Measurements from ENCODE around the gene C16orf74.

Gene C16orf74

DNA sequence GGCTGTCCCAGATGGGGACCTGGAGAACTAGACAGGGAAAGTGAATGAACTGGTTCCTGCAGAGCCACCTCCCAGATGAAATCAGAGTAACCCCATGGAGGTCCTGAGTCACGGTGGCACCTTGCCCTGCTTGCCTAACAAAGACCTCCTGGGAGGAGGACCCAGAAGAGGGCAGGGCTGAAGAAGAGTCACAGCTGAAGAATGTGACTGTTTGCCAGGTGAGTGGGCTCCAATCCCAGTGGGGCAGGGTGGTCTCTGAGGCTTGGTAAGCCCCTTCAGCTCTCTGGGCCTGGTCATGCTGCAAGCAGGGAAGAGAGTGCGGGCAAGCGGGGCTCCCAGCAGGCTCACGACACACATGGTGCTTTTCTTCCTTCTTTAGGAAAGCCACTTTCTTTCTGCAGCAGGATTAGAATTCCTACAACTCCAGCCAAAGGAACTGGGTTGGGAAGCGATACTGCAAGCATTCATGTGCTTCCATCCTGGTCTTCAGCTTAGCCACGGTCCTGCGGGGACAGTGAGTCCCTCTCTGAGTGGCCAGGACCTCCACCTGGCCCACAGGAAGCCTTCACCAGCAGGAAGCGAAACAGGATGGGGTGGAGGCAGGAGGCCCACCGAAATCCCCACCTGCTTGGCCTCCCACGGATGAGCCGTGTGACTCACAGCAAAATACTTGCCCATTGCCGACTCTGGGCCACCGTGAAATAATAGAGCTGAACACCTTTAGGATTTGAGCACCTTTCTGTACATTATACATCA, 4.3 kb downstream of the C16orf74 start:
- no peak for DNase-seq

DNA sequence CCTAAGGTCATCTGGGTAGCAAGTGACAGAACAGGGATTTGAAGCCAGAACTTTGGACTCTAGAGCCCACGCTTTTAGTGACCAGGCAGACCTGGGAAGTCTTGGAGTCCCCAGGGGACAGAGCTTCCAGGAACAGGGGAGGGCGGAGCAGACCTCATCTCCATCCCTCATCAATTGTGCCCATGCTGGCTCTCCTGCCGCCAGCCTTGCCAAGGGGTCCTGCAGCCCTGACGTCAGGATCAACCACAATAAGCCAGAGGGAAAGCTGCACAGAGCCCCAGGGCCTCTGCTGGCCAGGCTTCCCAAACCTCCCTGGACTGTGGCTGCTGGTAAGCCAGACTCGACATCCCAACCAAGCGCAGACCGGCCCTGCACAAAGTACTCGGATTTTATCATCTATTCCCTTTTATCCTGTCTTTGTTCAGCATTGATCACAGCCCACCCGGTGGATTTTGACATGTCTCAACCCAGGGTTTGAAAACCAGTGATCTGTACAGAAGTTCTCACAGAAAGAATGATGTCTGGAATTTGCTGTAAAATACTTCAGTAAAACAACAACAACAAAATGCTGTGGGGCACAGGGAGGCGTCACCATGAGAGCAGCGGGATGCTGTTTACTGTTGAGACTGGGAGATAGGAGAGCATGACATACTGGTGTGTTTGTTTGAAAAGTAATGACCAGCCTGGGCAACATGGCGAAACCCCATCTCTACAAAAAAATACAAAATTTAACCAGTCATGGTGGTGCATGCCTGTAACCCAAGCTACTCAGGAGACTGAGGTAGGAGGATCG, 11.8 kb downstream of the C16orf74 start:
- DNase-seq = no peak

DNA sequence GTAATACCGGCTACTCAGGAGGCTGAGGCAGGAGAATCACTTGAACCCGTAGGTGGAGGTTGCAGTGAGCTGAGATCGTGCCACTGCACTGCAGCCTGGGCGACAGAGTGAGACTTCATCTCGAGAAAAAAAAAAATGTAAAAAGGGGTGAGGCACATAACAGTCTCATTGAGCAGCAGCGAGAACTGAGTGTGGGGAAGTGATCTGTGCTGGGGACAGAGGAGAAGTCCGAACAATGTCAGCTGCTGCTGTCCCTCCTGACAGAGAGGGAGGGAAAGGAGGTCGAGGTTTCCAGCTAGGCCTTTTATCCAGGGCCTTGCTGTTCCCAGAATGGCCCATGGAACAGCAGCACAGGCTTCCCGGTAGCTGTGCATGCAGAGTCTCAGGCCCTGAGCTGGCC, 14.0 kb downstream of the C16orf74 start:
- DNase-seq = no peak

DNA sequence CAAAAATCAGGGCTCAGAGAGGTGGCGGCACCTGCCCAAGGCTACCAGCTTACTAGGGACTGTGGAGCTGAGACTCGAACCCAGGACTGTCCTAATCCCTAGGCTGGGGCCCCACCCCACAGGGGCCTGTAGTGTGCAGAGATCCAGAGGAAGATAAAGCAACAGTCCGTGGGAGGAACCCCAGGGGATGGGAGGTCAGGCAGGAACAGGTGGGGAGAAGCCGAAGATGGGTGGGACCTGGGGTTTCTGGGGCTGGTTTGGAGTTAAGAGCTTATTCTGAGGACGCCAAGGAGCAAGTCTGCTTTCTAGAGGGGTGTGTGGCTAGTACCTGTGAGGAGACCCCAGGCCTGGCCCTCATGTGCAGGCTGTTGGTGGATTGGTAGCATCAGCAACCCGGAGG, 14.9 kb downstream of the C16orf74 start:
- DNase-seq = no peak

DNA sequence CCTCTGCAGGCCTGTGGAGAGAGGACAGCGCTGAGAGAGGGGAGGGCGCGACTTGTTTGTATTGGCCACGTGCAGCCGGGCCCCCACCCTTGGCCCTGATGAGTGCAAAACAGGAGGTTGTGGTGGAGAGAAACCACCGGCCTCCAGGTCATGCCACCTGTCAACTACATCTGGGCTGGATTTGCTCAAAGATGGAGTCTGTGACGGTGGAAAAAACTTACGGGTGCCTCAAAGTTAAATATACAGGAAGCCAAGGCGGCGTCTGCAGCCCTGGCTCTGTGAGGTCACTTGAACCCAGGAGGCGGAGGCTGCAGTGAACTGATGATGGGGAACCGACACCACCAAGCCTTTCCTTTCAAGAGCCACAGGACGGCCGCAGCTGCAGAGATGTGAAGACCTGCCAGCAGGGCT, 15.7 kb downstream of the C16orf74 start:
- DNase-seq = peak; percentile 76

DNA sequence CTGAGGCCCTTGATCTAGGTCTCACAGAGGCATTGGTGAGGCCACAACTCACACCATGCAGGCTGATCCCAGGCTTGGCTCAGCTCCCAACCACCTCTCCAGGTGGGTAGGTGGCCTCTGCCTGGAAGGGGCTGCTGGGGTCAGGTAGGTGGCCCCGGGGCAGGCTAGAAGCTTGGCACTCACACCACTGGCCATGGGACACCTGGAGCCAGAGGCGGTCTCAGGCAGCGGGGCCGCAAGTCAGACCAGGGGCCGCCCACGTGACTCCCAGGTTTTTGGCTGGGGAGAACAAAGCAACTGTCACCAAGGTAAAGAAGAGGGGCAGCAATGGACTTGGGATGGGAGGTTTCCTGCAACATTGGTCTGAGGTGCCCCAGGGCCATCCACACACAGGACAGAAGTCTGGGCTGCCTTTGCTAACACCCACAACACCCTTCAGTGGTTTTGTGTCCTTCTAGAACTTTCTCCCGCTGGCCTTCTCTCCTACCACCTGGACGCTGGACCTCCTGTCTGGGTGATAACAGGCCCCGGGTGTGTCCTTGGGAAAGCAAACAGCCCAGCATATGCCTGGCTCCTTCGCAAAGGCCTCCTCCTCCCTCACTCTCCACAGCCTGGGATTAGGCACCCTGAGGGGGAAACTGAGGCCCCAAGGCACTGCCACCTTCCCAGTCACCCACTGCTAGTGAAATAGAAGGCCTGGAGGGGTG, 16.4 kb downstream of the C16orf74 start:
- no peak for DNase-seq

DNA sequence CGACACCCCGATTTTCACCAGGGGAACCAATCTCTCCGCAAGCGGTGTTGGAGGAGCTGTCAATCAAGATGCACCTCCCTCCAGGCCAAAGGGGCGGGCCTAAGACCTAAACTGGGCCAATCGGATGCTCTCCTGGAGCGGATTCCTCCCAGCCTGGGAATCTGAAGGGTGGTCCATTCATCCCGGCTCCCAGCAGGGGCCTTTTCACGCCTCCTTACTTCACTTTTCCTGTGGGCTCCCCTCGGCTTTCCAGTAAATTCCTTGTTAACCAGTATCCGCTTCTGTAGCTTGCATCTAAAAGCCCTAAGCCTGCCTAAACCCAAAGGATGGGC, 17.1 kb downstream of the C16orf74 start:
- DNase-seq = peak; percentile 39

DNA sequence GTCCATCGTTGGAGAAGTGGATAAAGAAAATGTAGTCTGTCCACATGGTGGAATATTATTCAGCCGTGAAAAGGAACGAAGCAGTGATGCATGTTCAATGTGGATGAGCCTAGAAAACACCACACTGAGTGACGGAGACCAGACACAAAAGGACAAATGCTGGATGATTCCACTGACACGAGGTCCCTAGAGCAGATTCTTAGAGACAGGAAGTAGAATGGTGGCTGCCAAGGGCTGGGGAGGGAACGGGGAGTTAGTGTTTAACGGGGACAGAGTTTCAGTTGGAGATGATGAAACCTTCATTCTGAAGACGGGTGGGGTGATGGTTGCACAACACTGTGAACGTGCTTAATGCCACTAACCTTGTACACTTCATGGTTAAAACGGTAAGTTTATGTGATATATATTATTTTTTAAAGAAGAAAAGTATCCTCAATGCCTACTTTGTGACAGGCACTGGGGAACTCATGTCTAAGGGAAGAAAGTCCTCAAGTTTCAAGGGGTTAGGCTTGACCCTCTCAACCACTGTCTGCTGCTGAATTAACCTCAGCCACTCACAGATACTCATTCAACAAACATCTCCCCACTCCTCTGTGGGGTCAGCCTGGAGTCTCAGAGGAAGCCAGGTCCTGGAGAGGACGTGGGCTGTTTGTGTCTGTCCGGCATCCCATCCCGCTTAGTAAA, 17.6 kb downstream of the C16orf74 start:
- peak; percentile 82 for DNase-seq

DNA sequence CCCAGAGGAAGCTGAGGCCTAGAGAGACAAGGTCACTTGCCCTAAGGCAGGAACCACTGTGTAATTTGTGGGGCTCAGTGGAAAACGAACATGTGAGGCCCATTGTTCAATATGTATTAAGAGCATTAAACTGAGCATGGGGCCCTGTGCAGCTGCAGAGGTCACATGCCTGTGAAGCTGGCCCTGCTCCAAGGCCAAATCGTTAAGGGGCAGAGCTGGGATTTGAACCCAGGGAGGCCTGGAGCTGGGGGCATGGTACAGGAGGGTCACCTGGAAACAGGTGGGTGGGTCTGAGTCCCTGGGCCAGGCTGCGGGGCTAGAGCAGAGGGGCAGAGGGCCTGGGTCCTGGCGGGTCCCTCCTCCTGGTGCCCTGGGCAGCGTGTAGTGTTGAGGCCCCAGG, 19.7 kb downstream of the C16orf74 start:
- no peak for DNase-seq

DNA sequence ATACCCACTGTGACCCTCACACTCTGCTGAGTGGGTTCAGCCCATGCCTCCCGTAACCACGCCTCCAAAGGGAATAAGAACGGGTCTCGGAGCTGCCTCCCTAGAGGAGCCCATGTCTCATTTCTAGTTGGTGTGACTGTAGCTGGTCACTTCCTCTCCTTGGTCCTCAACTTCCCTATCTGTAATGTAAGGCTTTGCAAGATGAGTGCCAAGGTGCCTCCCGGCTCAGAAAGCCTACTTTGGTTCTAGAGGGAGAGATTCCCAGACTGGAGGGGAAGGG, 20.8 kb downstream of the C16orf74 start:
- DNase-seq = no peak

DNA sequence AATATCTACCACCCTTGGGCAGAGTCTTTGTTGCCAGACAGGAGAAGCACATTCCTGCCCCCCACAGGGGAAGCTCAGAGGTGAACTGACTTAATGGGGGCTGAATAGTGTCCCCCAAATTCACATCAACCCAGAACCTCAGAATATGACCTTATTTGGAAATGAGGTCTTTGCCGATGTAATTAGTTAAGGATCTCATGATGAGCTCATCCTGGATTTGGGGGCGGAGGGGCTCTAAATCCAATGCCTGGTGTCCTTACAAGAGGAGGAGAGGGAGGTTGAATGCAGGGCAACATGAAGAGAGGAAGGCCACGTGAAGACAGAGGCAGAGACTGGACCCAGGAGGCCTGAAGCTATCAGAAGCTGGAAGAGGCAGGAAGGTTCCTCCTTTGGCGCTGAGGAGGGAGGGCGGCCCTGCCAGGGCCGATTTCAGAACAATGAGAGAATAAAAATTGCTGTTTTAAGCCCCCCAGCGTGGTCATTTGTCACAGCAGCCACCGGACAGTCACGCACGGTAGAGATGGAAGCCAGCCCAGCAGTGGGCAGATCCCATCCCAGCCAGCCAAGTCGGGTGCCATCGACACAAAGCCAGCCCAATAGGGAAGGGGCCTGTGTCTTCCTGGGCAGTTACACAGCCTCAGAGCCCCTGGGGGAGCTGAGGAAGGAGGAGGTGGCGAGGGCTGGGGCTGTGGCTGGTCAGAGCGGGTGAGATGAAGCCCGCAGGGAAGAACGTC, 21.3 kb downstream of the C16orf74 start:
- DNase-seq = no peak

DNA sequence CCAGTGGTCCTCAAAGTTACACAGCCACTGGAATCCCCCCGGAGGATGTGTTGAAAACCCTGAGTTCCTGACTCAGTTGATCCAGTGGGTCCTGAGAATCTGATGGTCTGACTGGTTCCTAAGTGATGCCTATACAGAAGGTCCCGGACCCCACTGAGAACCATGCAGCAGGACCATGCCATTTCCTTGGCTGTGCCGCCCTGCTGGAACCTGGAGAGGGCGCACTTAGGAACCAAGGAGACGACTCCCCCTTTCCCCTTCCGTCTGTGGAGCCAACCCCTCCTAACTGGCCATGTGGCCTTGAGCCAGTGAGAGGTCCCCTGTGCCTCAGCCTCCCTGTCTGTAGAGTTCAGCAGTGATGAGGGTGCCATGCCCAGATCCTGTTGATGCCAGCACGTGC, 22.0 kb downstream of the C16orf74 start:
- no peak for DNase-seq

DNA sequence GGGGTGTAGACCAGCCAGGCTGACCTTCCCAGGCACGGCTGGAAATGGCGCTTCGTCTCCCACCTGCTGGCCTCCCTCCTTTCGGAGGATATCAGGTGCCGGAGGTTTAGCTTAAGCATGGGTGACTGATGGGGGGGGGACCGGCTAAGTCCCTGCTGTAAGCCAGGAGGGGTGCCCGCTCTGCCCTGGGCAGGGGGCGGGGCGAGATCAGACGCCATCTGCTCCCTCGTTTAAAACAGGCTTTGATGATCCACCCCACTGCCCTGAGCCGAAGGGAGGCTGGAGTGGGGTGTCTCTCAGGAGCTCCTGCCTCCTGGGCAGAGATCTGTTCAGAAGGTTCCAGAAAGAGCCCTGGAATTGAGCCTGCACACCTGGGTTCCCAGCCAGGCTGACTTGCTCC, 26.0 kb downstream of the C16orf74 start:
- no peak for DNase-seq

DNA sequence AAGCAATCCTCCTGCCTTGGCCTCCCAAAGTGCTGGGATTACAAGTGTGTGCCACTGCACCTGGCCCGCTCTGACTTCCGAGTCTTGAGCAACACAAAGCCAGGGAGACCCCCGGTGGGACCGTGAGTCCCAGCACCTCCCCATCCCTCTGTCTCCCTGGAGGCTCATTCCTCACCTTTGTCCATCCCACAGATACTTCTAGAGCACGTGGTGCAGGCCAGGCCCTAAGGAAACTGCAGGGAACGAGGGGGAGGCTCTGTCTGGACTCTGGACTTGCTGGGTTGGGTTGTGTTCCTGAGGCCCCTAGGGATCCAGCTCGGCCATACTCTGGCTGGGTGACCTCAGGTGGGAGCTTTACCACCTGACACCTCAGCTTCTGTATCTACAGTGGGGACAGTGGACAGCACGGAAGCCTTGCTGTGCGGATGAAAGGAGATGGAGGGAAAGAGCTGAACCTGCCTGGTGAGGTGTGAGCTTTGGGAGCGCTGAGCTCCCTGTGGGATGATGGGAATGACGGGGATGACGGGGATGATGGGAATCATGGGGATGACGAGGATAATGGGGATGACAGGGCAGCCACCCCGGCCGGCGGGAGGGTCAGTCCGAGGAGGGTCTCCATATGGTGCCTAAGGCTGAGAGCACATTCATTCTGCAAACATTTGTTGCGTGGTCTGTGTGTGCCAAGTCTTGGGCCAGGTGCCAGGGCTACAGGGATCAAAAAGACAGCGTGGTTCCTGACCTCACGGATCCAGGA, 26.6 kb downstream of the C16orf74 start:
- DNase-seq = no peak

DNA sequence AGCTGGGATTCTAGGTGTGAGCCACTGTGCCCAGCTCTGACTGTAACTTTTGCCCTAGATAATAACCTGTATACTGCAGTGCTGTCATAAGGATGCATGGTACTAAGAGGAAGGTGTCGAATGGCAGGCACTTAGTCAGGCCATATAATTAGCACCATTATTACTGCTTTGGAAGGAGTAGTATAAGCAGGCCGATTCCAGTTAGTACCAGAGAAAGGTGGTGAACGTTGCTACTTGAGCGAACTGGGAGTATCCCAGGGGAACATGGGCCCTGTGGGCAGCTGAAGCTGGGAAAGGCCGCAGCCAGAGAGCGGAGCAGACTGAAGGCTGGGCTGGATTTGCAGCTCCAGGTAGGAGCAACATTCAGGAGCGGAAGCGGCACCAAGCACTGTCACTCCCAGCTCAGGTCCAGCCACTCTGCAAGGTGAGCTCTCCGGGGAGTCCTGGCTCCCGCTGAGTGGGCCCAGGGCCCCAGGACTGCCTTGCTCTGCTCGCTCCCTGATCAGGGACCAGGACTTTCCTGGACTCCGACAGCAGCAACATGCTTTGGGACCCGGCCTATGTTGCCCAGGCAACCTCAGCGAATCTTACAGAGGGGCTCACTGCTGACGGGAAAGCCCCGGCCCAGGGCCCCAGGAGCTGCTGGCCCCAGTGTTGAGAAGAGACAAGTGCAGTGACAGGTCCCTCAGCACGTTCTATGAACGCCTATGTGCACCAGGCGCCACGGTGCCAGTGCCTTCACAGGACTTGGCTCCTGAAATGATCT, 28.6 kb downstream of the C16orf74 start:
- no peak for DNase-seq

DNA sequence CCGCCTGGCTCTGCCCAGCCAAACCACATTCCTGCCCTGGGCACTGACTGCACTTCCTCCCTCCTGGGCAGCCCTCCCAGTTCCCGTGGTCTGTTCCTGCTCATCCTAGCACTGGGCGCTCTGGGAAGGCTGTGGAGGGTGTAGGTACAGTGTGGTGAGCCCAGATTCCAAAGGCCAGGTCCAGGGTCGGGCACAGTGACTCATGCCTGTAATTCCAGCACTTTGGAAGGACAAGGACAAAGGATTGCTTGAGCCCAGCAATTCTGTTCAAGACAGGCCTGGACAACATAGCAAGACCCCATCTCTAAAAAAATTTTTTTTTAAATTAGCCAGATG, 30.6 kb downstream of the C16orf74 start:
- no peak for DNase-seq

DNA sequence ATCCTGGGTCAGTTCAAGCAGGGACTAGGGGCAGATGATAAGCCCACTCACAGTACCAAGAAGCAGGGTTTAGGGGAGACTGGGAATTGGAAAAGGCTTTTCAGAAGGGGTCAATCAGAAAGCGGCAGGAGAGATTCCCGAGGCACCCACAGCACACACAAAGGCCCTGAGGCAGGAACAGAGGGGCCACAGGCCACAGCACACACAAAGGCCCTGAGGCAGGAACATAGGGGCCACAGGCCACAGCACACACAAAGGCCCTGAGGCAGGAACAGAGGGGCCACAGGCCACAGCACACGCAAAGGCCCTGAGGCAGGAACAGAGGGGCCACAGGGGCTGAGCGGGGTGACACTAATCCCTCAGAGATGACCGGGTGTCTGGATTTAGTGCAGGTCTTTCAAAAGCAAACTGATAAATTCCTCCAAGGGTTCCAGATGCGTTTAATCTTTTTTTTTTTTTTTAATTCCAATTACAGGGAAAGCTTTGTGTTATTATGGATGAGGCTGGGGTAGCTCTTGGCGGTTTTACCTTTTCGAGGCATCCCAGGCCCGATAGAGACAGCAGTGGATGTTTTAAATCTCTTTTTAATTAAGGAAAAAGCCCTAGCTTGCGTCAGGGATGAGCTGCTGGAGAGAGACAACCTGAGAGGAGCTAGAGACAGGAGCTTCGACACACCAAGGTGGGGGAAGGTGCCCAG, 31.1 kb downstream of the C16orf74 start:
- DNase-seq = no peak

DNA sequence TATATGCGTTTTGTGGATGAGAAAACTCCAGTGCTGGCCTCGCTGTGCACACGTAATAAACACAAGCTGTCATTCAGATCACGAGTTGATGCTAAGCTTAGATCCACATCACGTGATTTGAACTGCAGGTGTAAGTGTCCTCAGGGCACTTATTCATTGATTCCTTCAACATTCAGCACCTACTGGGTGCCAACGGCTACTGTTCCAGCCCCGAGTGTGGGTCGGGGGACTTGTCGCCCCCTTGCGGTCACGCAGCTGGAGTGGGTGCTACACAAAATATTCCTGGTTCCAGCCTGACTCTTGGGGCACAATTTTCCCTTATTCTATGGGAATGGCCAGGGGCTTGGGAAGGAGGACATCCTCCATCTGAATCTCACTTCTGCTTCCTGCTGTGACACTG, 32.2 kb downstream of the C16orf74 start:
- no peak for DNase-seq

DNA sequence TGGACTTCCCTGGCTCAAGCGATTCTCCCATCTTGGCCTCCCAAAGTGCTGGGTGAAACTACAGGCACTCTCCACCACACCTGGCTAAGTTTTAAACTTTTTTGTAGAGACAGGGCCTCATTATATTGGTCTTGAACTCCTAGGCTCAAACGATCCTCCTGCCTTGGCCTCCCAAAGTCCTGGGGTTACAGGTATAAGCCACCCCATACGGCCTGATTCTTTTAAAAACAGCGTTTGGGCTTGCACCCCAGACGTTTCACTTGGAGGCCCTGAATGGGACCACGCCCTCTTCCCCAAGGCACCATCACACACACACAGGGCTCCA, 32.8 kb downstream of the C16orf74 start:
- no peak for DNase-seq

DNA sequence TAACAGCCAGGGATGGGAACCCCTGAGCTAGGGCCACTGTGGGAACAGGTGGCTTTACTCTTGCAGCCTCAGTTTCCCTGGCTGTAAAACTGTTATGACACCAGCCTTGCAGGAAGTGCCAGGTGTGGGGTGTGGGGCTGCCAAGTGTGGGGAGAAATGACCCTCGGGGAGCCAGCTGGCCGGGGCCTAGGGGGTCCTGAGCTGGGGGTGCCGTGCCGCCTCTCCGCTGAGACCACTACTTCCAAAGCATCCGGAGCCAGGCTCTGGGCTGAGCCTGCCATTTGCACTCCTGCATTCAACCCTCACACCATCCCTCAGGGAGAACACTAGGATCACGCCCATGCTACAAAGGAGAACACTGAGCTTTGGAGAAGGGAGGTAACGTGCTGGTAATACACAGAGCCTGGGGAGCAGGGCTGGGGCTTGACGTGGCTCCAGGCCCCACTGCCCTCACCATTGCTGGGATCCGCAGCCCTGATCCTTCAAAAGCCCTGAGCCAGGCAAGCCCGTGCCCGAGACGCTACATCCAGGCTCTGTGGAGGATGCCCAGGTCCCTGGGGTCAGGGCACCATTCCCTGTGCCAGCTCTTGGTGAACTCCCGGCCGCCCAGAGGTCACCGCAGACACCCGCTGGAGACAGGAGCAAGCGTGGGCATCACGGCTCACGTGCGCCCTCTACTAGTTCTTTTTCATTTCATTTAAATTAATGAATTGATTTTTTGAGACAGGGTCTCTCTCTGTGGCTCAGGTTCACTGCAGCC, 33.3 kb downstream of the C16orf74 start:
- DNase-seq = peak; percentile 87
